GM20431 (cell line): ENCODE measurements around the gene STN1.

Experiments
- in situ Hi-C: fragments of 300-500 bp; cut with MseI, MboI; formaldehyde crosslinking; loops from one replicate; pipeline ENCODE4 v1.15.0; 2020; ENCODE audit warnings: low sequenced_read_pairs; ENCODE audit not compliant: unreplicated experiment

The STN1 gene

GRCh38 chr10:103872137-103872931, 45.6 kb downstream of the STN1 start:
- in situ Hi-C loops: no loop called here

GRCh38 chr10:103871006-103871405, 47.0 kb downstream of the STN1 start:
- in situ Hi-C loops: no loop called here

- in situ Hi-C loops: no loop called here
These were observed 47.5 kb downstream of the STN1 start for GRCh38 chr10:103870516-103870915.

- in situ Hi-C loops: loop anchor here (10.0 kb wide), 1 partner anchor 145 kb away; no protein-coding TSS in a partner anchor
These were observed 48.6 kb downstream of the STN1 start for GRCh38 chr10:103869336-103869735.

GRCh38 chr10:103868200-103868599, 49.8 kb downstream of the STN1 start:
- in situ Hi-C loops: loop anchor here (10.0 kb wide), 1 partner anchor 143 kb away; no protein-coding TSS in a partner anchor

GRCh38 chr10:103861505-103861904, 56.5 kb downstream of the STN1 start:
- in situ Hi-C loops: loop anchor here (10.0 kb wide), 1 partner anchor 137 kb away; no protein-coding TSS in a partner anchor

- in situ Hi-C loops: loop anchor here (10.0 kb wide), 1 partner anchor 135 kb away; no protein-coding TSS in a partner anchor
These were observed 58.6 kb downstream of the STN1 start for GRCh38 chr10:103859161-103860086.

- in situ Hi-C loops: no loop called here
These were observed 59.6 kb downstream of the STN1 start for GRCh38 chr10:103858360-103858759.

GRCh38 chr10:103856797-103857170, 61.2 kb downstream of the STN1 start:
- in situ Hi-C loops: no loop called here

GRCh38 chr10:103855852-103856796, 61.9 kb downstream of the STN1 start:
- in situ Hi-C loops: no loop called here

- in situ Hi-C loops: no loop called here
These were observed 62.6 kb downstream of the STN1 start, which contains the start of gene SH3PXD2A for GRCh38 chr10:103855424-103855823. Gene SH3PXD2A (minus strand): TSS chr10:103855576. CDS start chr10:103855266, 310 bp downstream.

GRCh38 chr10:103854686-103855391, 63.1 kb downstream of the STN1 start:
- in situ Hi-C loops: no loop called here

GRCh38 chr10:103854265-103854685, 63.7 kb downstream of the STN1 start:
- in situ Hi-C loops: no loop called here

- in situ Hi-C loops: no loop called here
These were observed 64.3 kb downstream of the STN1 start for GRCh38 chr10:103853428-103854264.

- in situ Hi-C loops: no loop called here
These were observed 65.1 kb downstream of the STN1 start for GRCh38 chr10:103852856-103853255.

GRCh38 chr10:103852189-103852711, 65.7 kb downstream of the STN1 start:
- in situ Hi-C loops: no loop called here

- in situ Hi-C loops: no loop called here
These were observed 66.7 kb downstream of the STN1 start for GRCh38 chr10:103851261-103851660.

GRCh38 chr10:103850572-103850895, 67.5 kb downstream of the STN1 start:
- in situ Hi-C loops: no loop called here
